Hepatocyte (in vitro differentiated cells): Measurements from ENCODE around the gene FSD1. TPM values are rescaled to one million over a fixed set of nuclear protein-coding genes. Genes with fewer than 3 reads are reported as not detected.

Source experiments
- DNase-seq: peaks from one replicate; pipeline ENCODE4 v3.0.0-alpha.2; 2016; ENCODE audit warnings: low spot score
- H2AFZ ChIP-seq: fragments of 200-600 bp; sonication (generic); 2 replicates; pipeline ENCODE4 v1.6.0; 2016; ENCODE audit warnings: antibody characterized with exemption, mild to moderate bottlenecking
- H3K27ac ChIP-seq: fragments of 200-600 bp; sonication (generic); 2 replicates; pipeline ENCODE4 v1.5.1; 2016; ENCODE audit warnings: mild to moderate bottlenecking
- H3K27me3 ChIP-seq: fragments of 200-600 bp; sonication (generic); 2 replicates; pipeline ENCODE4 v1.6.1; 2016
- H3K36me3 ChIP-seq: fragments of 200-600 bp; sonication (generic); replicated peaks from 2 replicates; pipeline ENCODE4 v1.5.1; 2016; ENCODE audit warnings: low read depth; ENCODE audit not compliant: insufficient read depth
- H3K4me1 ChIP-seq: fragments of 200-600 bp; sonication (generic); 2 replicates; pipeline ENCODE4 v1.5.1; 2016; ENCODE audit warnings: mild to moderate bottlenecking, moderate library complexity; ENCODE audit not compliant: insufficient read depth
- H3K4me2 ChIP-seq: fragments of 200-600 bp; sonication (generic); 2 replicates; pipeline ENCODE4 v1.6.0; 2016
- H3K4me3 ChIP-seq: fragments of 200-600 bp; sonication (generic); 2 replicates; pipeline ENCODE4 v1.5.1; 2016; ENCODE audit warnings: mild to moderate bottlenecking
- H3K79me2 ChIP-seq: fragments of 200-600 bp; sonication (generic); 2 replicates; pipeline ENCODE4 v1.6.0; 2017; ENCODE audit warnings: mild to moderate bottlenecking
- H3K9me2 ChIP-seq: fragments of 200-600 bp; sonication (generic); replicated peaks from 2 replicates; pipeline ENCODE4 v1.6.0; 2017; ENCODE audit warnings: mild to moderate bottlenecking; ENCODE audit not compliant: insufficient read depth
- H3K9me3 ChIP-seq: fragments of 200-600 bp; sonication (generic); 2 replicates; pipeline ENCODE4 v1.5.1; 2016; ENCODE audit warnings: low read depth, mild to moderate bottlenecking
- H4K20me1 ChIP-seq: fragments of 200-600 bp; sonication (generic); 2 replicates; pipeline ENCODE4 v1.6.0; 2016; ENCODE audit warnings: mild to moderate bottlenecking; ENCODE audit not compliant: insufficient read depth, poor library complexity, severe bottlenecking
- CTCF ChIP-seq: fragments of 200-600 bp; sonication (generic); IDR thresholded peaks from 2 replicates; pipeline ENCODE4 v1.5.1; 2016; ENCODE audit warnings: antibody characterized with exemption, mild to moderate bottlenecking; ENCODE audit not compliant: poor library complexity
- EZH2 ChIP-seq: fragments of 200-600 bp; sonication (generic); IDR thresholded peaks from 2 replicates; pipeline ENCODE4 v1.6.1; 2016; ENCODE audit warnings: antibody characterized with exemption, mild to moderate bottlenecking, borderline replicate concordance
- EZH2phosphoT487 ChIP-seq: fragments of 200-600 bp; sonication (generic); IDR thresholded peaks from one replicate; pipeline ENCODE4 v1.6.1; 2018; ENCODE audit warnings: antibody characterized with exemption, mild to moderate bottlenecking, low read depth, moderate library complexity; ENCODE audit not compliant: unreplicated experiment, severe bottlenecking
- WGBS: methylation state at CpG from one replicate; pipeline ENCODE4 v1.1.6; 2016; ENCODE audit warnings: low lambda C conversion rate; ENCODE audit errors: missing lambda C conversion rate; 5-methylcytosine and 5-hydroxymethylcytosine counted together
- polyA plus RNA-seq: library from polyadenylated mRNA; unstranded; fragments of >200 nt; fragmentation: Nextera tagmentation; extraction: Ambion mirVana; gene quantifications from 2 replicates; pipeline ENCODE4 v1.2.1, GENCODE V29; 2016
- total RNA-seq: library from RNA; depleted of rRNA; stranded (reverse); fragments of >200 nt; gene quantifications from 2 replicates; pipeline ENCODE4 v1.2.3, GENCODE V29; 2014

Gene FSD1
- total and polyA plus RNA-seq, 2 experiments from 2014 or later, result 2.8 to 6.3 TPM

GRCh38 chr19:4365341-4365740 lies 60.9 kb downstream of the FSD1 start:
- Histone ChIP-seq H3K36me3 (no peaks in the 10 kb centered on the region), H4K20me1 (peaks cover 16% of the 10 kb centered on the region), H3K9me3 (no peaks in the 10 kb centered on the region), H3K79me2 (peaks cover 38% of the 10 kb centered on the region), H3K4me2 (no peak overlapping the region), H3K4me1 (peaks cover 32% of the 10 kb centered on the region), H3K27me3 (no peaks in the 10 kb centered on the region), H3K9me2 (no peaks in the 10 kb centered on the region), H3K4me3 (no peak overlapping the region), H2AFZ (no peak overlapping the region), H3K27ac (no peak overlapping the region)
- DNase-seq, result no peak
- WGBS, result 94% methylated on average over 13 of the region's 16 CpGs
- no peak for TF ChIP-seq EZH2phosphoT487
- no peak for TF ChIP-seq CTCF
- TF ChIP-seq EZH2, result no peak

DNA sequence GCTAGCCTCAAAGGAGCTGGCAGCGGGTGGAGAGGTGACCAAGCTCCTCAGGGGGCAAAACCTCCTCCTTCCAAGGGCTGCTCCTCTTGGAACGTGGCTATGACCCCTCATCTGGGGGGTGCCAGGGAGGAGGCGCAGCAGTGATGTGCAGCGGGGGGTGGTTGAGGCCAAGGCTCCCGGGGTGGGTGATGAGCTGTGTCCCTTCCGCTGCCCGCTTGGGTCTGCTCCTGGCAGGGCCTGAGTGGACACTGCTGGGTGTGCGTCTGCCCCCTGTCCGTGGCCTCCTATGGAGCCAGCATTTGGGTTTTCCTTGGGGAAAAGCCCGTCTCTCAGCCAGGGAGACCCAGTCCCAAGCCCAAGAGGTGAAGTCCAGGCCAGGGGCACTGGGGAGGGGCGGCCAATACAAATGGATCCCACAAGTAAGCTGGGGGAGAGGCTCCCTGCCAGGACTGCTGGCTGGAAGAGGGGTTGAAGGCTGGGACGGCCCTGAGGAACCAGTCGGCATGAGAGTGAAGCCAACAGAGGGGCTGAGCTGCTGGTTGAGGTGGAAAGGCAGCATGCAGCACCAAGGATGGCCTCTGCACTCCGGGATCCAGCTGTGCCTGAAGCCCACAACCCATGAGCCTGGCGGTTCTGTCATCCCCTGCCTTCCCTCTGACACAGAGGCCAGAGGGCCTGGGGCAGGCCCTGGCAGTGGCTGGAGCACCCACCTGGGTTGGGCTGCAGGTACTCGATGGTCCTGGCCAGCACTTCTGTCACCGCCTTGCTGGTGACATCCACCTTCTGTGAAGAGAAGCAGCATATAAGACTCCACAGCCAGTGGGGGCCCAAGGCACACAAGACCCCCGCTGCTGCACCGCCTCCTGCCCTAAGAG lies 61.6 kb downstream of the FSD1 start:
- Histone ChIP-seq H2AFZ (no peak overlapping the region), H3K27me3 (no peaks in the 10 kb centered on the region), H4K20me1 (peaks cover 18% of the 10 kb centered on the region), H3K4me1 (peaks cover 26% of the 10 kb centered on the region), H3K4me2 (no peak overlapping the region), H3K36me3 (no peaks in the 10 kb centered on the region), H3K4me3 (no peak overlapping the region), H3K9me2 (no peaks in the 10 kb centered on the region), H3K27ac (no peak overlapping the region), H3K9me3 (no peaks in the 10 kb centered on the region), H3K79me2 (peaks cover 45% of the 10 kb centered on the region)
- WGBS, result 97% methylated on average over 19 of the region's 19 CpGs
- no peak for DNase-seq
- TF ChIP-seq EZH2phosphoT487 (no peak), CTCF (no peak), EZH2 (no peak)

GRCh38 chr19:4366666-4367335 lies 62.4 kb downstream of the FSD1 start:
- H3K36me3 ChIP-seq, result no peaks in the 10 kb centered on the region

More at GRCh38 chr19:4366666-4367335, 62.4 kb downstream of the FSD1 start:
- no peak overlapping the region for H3K4me3 ChIP-seq
- peaks cover 18% of the 10 kb centered on the region for H4K20me1 ChIP-seq
- no peaks in the 10 kb centered on the region for H3K9me2 ChIP-seq
- no peaks in the 10 kb centered on the region for H3K9me3 ChIP-seq
- H3K27me3 ChIP-seq, result no peaks in the 10 kb centered on the region
- peaks cover 18% of the 10 kb centered on the region for H3K4me1 ChIP-seq
- H3K27ac ChIP-seq, result no peak overlapping the region
- no peak for DNase-seq
- TF ChIP-seq CTCF, result no peak
- TF ChIP-seq EZH2, result no peak
- no peak for TF ChIP-seq EZH2phosphoT487
- no peak overlapping the region for H3K4me2 ChIP-seq
- 96% methylated on average over 16 of the region's 16 CpGs for WGBS
- H3K79me2 ChIP-seq, result peaks cover 53% of the 10 kb centered on the region
- H2AFZ ChIP-seq, result no peak overlapping the region
